Left cardiac atrium (tissue), 4 donors: ENCODE data around the gene ZSWIM6. TPM values are rescaled to one million over a fixed set of nuclear protein-coding genes. Genes with fewer than 3 reads are reported as not detected.

Experiments used
- ATAC-seq, 2 donors: fragments of 200-7000 bp; cut with Tn5 transposase; one replicate each; pipeline ENCODE4 v1.9.1; 2020; ENCODE audit warnings: mild to moderate bottlenecking in 2 of 2, moderate library complexity in 2 of 2
- DNase-seq: peaks from one replicate; pipeline ENCODE4 v3.0.0-alpha.2; 2020
- intact Hi-C, 2 donors: fragments of 100-400 bp; cut with DNase I; formaldehyde crosslinking; loops; one replicate each; pipeline versions ENCODE4 v1.14.1 to v1.15.1; 2022 to 2023
- total RNA-seq, 2 donors: library from RNA; stranded (reverse); fragmentation: NEBNext Ultra II Directional; extraction: Animal tissue kit (Norgen Biotek cat#: 25700); gene quantifications; one replicate each; pipeline ENCODE4 v1.2.1, GENCODE V29; 2021
- donor health status: DM: no; HTN: yes; CAD: no.
- donor health status: DM: no; HTN: yes; CAD: no; lungs with severe emphysema.
- donor health status: DM: yes; HTN: yes; CAD: no.
- donor health status: Dilated cardiomyopathy.

ZSWIM6 gene
- total RNA-seq, 2 donors from 2014 or later: 6.8 to 7.8 TPM

DNA sequence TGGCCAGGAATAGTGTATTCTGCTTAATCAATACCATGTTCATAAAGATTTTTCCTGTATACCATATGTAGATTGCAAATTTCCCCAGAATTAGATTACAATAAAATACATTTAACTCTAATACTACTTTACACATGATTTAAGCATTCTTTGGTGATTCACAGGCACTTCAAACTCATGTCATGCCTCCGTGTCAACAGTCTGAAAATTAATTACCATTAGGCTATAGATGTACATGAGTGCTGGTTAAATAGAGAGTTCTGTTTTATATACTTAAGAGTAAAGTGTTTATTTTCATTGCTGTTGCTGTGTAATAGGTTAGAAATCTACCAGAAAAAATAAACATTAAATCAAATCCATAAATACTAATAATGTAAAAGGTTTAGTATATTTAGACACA lies 159.8 kb downstream of the ZSWIM6 start:
- DNase-seq: no peak
- intact Hi-C loops: no loop called here
- no peak for ATAC-seq

DNA sequence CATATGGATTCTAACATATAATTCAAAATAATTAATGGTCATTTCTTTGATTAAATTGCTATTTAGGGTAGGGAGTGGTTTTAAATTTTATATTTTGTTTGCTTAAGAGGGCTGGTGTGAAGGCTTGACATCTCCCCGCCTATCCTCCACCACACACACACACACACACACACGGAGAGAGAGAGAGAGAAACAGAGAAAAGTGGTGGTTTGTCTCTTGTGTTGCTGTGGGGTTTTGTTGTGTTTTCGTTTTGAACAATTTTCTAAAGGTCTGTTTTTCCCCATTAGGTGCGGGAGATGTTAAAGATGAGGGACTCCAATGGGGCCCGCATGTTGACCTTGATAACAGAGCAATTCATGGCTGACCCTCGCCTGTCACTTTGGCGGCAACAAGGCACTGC lies 161.9 kb downstream of the ZSWIM6 start:
- ATAC-seq (no peak), DNase-seq (no peak)
- intact Hi-C loops: no loop called here

- DNase-seq (no peak), ATAC-seq (no peak)
- intact Hi-C loops: no loop called here
Observed at GRCh38 chr5:61496446-61496845, 164.4 kb downstream of the ZSWIM6 start.

GRCh38 chr5:61496860-61497259 lies 164.8 kb downstream of the ZSWIM6 start:
- DNase-seq: no peak
- peak; percentile 44 for ATAC-seq
- intact Hi-C loops: no loop called here

DNA sequence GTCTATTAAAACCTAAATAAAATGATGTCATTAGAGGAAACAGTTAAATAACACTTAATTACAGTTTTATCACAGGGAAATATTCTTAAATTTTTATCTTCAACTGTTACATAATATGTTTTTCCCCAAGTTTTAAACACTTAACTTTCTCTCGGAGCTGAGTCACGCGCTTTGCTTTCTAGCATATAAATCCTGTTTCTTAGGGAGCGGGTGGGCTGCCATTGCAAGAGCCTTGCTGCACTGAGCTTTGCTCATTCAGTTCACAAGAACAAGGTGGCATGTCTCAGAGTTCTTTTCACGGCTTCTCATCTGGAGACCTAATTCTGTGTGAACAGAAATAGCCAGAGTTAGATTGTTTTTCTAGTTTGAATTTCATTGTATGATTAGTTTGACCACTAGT lies 166.1 kb downstream of the ZSWIM6 start:
- DNase-seq: no peak
- intact Hi-C loops: no loop called here

DNA sequence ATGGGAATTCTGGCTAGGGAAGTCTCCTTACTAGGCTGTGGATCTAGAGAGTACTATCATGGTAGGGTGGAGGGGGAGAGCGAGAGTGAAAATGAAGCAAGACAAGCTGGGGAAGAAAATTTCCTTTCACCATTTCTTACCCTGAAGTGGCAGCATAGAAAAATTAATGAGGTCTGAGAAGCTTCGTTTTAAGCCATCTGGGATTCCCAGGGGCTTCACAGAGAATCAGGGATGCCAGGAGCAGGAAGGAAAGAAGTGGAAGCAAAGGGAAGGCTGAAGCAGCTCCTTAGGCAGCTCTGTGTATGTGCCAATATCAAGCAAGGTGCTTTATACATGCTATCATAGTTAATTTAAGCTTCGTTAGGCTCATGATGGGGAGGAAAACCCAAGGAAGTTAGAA lies 169.9 kb downstream of the ZSWIM6 start:
- intact Hi-C loops: no loop called here
- ATAC-seq (no peak), DNase-seq (no peak)

More for the DNA sequence above, 166.1 kb downstream of the ZSWIM6 start:
- ATAC-seq: no peak

GRCh38 chr5:61504143-61504770 lies 172.2 kb downstream of the ZSWIM6 start:
- ATAC-seq (no peak), DNase-seq (no peak)
- intact Hi-C loops: no loop called here

- DNase-seq: no peak
- no peak for ATAC-seq
- intact Hi-C loops: no loop called here
Observed at GRCh38 chr5:61505281-61505680, 173.2 kb downstream of the ZSWIM6 start.

GRCh38 chr5:61507232-61507631 lies 175.2 kb downstream of the ZSWIM6 start:
- intact Hi-C loops: no loop called here
- ATAC-seq (no peak), DNase-seq (no peak)

GRCh38 chr5:61516946-61517345 lies 184.9 kb downstream of the ZSWIM6 start:
- ATAC-seq (no peak), DNase-seq (no peak)
- intact Hi-C loops: no loop called here

GRCh38 chr5:61519728-61520277 lies 187.7 kb downstream of the ZSWIM6 start:
- DNase-seq (no peak), ATAC-seq (no peak)
- intact Hi-C loops: no loop called here

DNA sequence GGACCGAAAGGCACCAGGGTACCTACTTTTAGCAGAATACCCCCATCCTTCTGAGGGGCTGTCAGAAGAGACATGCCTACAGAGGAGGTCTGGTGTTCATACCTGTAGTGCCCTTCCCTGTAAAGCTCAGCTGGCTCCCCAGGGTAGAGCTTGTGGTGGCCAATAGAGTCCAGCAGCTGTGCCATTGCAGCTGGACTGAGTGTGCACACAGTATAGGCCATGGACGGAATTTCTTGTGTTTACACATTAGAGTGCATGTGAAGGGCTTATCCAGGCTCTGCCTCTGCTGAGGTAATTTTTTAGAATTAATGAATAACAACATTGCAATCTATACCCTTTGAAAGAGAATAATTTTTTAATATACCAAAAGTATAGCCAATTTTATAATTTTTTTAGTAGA lies 191.0 kb downstream of the ZSWIM6 start:
- no peak for ATAC-seq
- DNase-seq: no peak
- intact Hi-C loops: no loop called here

DNA sequence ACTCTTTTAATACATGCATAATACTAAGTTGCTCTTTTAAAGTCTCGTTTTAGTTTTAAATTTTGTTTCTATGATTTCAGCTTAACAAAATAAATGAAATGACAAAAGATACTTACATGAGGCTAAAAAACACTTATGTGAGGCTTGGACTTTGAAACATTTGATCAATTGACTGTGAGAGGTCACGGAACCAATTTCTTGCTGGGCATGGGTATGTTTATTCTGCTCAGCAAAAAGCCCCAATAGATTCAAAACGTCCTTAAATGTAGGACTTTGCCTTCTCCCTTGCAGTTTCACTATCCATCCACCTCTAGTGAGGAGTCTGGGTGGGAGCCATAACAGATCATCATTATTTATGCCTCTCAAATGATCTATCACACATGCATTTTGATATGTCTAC lies 191.9 kb downstream of the ZSWIM6 start:
- intact Hi-C loops: no loop called here
- DNase-seq: no peak
- ATAC-seq: no peak

GRCh38 chr5:61525512-61526206 lies 193.6 kb downstream of the ZSWIM6 start:
- ATAC-seq: no peak
- intact Hi-C loops: no loop called here
- no peak for DNase-seq

- ATAC-seq (no peak), DNase-seq (no peak)
- intact Hi-C loops: no loop called here
Observed at GRCh38 chr5:61526207-61526519, 194.1 kb downstream of the ZSWIM6 start.

DNA sequence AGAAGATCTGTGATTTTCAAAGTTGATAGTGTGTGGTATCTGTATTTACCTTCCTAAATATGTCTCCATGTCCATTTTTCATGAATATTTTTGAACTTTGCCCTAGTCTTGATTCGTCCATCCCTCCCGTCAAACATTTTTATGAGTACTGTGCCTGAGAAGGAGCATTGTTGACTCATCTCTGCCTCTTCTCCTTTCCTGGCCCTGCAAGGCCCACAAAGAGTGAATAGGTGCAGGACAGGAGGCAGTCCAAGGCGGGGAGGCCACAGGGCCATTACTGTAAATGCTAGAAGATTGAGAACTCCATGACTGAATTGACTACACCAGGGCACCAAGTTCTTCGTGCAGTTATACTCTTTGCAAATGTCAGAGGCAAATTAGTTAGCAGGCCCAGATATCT lies 200.9 kb downstream of the ZSWIM6 start:
- ATAC-seq: no peak

GRCh38 chr5:61534481-61535267 lies 202.6 kb downstream of the ZSWIM6 start:
- no peak for DNase-seq
- intact Hi-C loops: no loop called here
- no peak for ATAC-seq

More for the DNA sequence above, 200.9 kb downstream of the ZSWIM6 start:
- no peak for DNase-seq
- intact Hi-C loops: no loop called here

- ATAC-seq (no peak), DNase-seq (no peak)
- intact Hi-C loops: no loop called here
Observed at GRCh38 chr5:61535828-61536227, 203.8 kb downstream of the ZSWIM6 start.

GRCh38 chr5:61536922-61537321 lies 204.9 kb downstream of the ZSWIM6 start:
- intact Hi-C loops: no loop called here
- ATAC-seq (no peak), DNase-seq (no peak)

- intact Hi-C loops: no loop called here
- ATAC-seq (no peak), DNase-seq (no peak)
Observed at GRCh38 chr5:61538722-61539501, 206.9 kb downstream of the ZSWIM6 start.
